Neural crest cell (in vitro differentiated cells): ENCODE measurements around the gene RAI1. TPM values are rescaled to one million over a fixed set of nuclear protein-coding genes. Genes with fewer than 3 reads are reported as not detected.

Experiments
- DNase-seq: peaks from one replicate; pipeline ENCODE4 v3.0.0; 2021; ENCODE audit warnings: low read depth, mixed read lengths, low spot score
- H3K27ac Mint-ChIP-seq: one replicate; pipeline ENCODE4 v1.8.0; 2021; ENCODE audit warnings: mild to moderate bottlenecking, mixed read lengths; ENCODE audit not compliant: unreplicated experiment
- H3K27me3 Mint-ChIP-seq: 2 replicates; pipeline ENCODE4 v1.8.0; 2021; ENCODE audit warnings: low read depth, mild to moderate bottlenecking, mixed read lengths
- H3K36me3 Mint-ChIP-seq: 2 replicates; pipeline ENCODE4 v1.8.0; 2021; ENCODE audit warnings: low read depth, mild to moderate bottlenecking, mixed read lengths
- H3K4me1 Mint-ChIP-seq: 2 replicates; pipeline ENCODE4 v1.8.0; 2021; ENCODE audit warnings: mixed read lengths
- H3K4me3 Mint-ChIP-seq: one replicate; pipeline ENCODE4 v1.8.0; 2021; ENCODE audit warnings: mild to moderate bottlenecking, mixed read lengths
- H3K9me3 Mint-ChIP-seq: 2 replicates; pipeline ENCODE4 v1.8.0; 2021; ENCODE audit warnings: mixed read lengths
- total RNA-seq: library from RNA; stranded (reverse); gene quantifications from 2 replicates; pipeline ENCODE4 v1.2.1, GENCODE V29; 2021
- TF ChIP-seq, protein P1 (sequence below): fragments of 200-600 bp; sonication (generic); conservative IDR thresholded peaks from 2 replicates; pipeline ENCODE4 v1.5.0; 2021; ENCODE audit warnings: antibody characterized with exemption, mild to moderate bottlenecking

The RAI1 gene
- total RNA-seq, 1 donor from 2014 or later: 54.0 TPM

DNA sequence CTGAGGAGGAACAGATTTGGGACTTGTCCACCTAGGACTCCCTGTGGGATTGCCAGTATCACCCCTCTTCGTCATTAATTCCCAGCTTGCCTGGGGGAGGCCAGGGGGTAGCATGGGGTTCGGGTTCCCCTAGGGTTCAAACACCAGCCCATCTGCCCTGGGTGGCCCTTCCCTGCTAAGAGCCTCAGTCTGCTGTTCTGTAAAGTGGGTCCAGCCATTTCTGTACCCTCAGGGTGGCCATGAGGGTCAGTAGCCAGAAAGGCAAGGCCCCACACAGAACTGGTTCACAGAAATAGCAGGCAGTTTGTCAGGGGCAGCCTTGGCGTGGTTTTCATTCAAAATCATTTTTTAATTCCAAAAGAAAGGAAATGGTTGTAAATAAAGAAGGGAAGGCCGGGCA, 62.9 kb downstream of the RAI1 start:
- Mint-ChIP-seq H3K4me1 (peaks cover 48% of the 10 kb centered on the region), H3K27me3 (no peaks in the 10 kb centered on the region), H3K36me3 (no peaks in the 10 kb centered on the region)

DNA sequence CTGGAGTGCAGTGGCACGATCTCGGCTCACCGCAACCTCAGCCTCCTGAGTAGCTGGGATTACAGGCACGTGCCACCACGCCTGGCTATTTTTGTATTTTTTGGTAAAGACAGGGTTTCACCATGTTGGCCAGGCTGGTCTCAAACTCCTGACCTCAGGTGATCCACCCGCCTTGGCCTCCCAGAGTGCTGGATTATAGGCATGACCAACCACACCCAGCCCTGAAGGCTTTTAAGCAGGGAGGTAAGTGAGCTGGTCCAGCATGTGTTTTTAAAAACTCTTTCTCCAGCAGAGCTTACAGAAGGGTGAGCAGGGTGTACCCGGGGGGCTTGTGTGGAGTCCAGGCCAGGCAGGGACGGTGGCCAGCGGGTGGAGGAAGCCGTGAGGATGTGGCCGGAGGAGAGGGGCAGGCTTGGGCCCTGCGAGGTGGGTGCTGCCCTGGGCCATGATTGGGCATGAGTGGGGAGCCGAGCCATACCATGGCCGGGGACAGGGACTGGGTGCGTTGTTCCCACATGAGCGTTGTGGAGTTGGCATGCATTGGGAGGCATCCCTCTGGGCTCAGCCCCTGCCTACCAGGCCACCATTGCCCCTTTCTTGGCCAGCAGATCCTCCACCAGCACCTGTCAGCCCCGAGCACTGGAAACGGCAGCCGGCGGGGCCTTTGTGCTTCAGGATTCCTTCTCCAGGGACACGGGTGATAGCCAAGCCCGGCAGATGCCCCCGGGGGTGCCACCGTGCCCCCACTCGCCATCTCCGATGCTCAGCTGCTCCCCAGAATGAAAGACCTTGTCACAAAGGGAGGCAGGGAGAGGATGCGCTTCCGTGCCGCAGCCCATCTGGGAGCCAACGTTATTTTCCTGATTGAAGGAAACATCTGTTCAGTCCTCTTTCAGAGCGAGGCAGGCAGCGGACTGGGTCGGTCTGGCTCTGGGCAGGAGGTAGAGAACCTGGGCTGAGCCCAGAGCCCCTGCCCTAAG, 64.5 kb downstream of the RAI1 start:
- DNase-seq: no peak
- peak overlapping the region; percentile 62 for H3K27ac Mint-ChIP-seq
- H3K4me3 Mint-ChIP-seq: no peak overlapping the region

More for the DNA sequence above, 62.9 kb downstream of the RAI1 start:
- Mint-ChIP-seq H3K4me3 (no peak overlapping the region), H3K27ac (no peak overlapping the region), H3K9me3 (no peaks in the 10 kb centered on the region)
- DNase-seq: no peak
- TF ChIP-seq, protein P1, sequence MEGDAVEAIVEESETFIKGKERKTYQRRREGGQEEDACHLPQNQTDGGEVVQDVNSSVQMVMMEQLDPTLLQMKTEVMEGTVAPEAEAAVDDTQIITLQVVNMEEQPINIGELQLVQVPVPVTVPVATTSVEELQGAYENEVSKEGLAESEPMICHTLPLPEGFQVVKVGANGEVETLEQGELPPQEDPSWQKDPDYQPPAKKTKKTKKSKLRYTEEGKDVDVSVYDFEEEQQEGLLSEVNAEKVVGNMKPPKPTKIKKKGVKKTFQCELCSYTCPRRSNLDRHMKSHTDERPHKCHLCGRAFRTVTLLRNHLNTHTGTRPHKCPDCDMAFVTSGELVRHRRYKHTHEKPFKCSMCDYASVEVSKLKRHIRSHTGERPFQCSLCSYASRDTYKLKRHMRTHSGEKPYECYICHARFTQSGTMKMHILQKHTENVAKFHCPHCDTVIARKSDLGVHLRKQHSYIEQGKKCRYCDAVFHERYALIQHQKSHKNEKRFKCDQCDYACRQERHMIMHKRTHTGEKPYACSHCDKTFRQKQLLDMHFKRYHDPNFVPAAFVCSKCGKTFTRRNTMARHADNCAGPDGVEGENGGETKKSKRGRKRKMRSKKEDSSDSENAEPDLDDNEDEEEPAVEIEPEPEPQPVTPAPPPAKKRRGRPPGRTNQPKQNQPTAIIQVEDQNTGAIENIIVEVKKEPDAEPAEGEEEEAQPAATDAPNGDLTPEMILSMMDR: no peak

DNA sequence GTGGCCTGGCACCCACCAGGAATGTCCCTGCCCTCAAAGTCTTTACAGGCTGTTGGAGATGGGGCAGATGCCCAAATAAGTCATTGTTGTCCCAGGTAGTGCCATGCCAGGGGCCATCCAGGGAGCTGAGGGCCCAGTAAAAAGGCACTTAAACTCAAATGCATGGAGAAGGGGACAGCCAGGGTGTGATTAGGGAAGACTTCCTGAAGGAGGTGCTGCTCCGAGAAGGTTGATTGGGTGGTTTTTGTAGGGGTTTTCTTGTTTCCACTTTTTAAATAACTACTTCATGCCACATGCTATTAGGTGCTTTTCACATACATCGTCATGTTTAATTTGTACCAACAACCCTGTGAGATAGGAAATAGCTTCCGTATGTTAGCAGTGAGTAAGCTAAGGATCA, 66.9 kb downstream of the RAI1 start:
- Mint-ChIP-seq H3K9me3 (no peaks in the 10 kb centered on the region), H3K27me3 (no peaks in the 10 kb centered on the region), H3K27ac (no peak overlapping the region), H3K4me3 (no peak overlapping the region), H3K4me1 (peaks cover 50% of the 10 kb centered on the region), H3K36me3 (no peaks in the 10 kb centered on the region)
- TF ChIP-seq, protein P1: peak; percentile 31
- DNase-seq: no peak

More for the DNA sequence above, 64.5 kb downstream of the RAI1 start:
- TF ChIP-seq, protein P1: no peak
- Mint-ChIP-seq H3K36me3 (no peaks in the 10 kb centered on the region), H3K4me1 (peaks cover 49% of the 10 kb centered on the region), H3K27me3 (no peaks in the 10 kb centered on the region), H3K9me3 (no peaks in the 10 kb centered on the region)

DNA sequence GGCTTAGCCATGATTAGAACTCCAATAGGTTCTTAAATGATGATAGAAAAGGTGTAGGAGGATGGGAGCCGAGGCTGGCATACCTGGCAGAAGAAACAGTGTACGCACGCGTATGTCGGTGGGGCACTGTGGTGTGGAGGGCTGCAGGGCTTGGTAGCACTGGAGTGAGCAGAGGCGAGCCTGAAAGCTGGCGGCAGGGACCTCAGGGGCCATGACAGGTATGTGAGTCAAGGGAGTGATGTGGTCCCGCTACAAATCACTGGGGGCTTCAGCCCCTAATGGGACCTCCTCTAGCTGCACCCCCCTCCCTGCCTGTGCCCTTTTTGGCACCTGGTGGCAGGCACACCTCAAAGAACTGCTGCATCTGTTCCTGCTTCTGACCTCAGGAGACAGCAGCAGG, 67.3 kb downstream of the RAI1 start:
- Mint-ChIP-seq H3K4me3 (no peak overlapping the region), H3K9me3 (no peaks in the 10 kb centered on the region), H3K27me3 (no peaks in the 10 kb centered on the region), H3K36me3 (no peaks in the 10 kb centered on the region), H3K4me1 (peaks cover 54% of the 10 kb centered on the region), H3K27ac (no peak overlapping the region)
- no peak for DNase-seq
- TF ChIP-seq, protein P1: no peak

DNA sequence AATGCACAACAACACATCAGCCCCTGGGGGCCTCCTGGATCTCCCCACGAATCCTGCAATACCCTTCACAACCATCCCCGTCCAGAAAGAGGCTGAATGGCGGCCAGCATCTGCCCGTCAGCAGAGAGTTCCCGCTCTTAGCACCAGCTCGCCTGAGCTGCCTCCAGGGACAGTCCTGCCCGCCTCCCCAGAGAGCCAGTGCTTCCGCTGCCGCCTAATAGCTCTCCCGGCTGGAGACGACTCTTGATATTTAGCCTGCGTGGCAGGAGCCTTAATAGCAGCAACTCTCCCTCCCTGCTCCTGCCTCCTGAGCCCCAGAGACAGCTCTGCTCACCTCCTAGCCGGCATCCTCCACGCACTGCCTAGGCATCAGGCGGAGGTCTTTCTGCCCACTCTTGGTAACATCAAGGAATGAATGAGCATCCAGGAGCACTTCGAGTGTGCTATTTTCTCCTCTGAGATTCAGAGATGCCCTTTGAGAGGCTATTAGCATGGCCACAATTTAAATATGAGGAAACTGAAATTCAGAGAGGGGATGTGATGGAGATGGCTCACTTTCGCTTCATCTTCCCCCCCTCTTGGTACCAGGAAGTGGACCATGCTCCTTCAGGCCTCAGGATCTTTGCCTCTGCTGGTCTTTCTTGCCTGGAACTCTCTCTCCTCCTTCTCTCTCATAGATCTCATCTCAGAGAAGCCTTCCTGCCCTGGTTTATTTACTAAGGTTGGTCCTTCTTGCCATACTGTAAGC, 67.9 kb downstream of the RAI1 start:
- peaks cover 57% of the 10 kb centered on the region for H3K4me1 Mint-ChIP-seq
- H3K9me3 Mint-ChIP-seq: no peaks in the 10 kb centered on the region
- no peak for DNase-seq
- no peaks in the 10 kb centered on the region for H3K36me3 Mint-ChIP-seq
- H3K4me3 Mint-ChIP-seq: no peak overlapping the region
- no peak overlapping the region for H3K27ac Mint-ChIP-seq
- no peaks in the 10 kb centered on the region for H3K27me3 Mint-ChIP-seq
- TF ChIP-seq, protein P1: no peak
